Glutamatergic neuron (in vitro differentiated cells): ENCODE data around the gene JUND. TPM values are rescaled to one million over a fixed set of nuclear protein-coding genes. Genes with fewer than 3 reads are reported as not detected.

Source experiments
- DNase-seq: peaks from one replicate; pipeline ENCODE4 v3.0.0; 2022
- H3K27ac Mint-ChIP-seq: one replicate; pipeline ENCODE4 v1.8.0; 2020; ENCODE audit warnings: mild to moderate bottlenecking, mixed read lengths, inconsistent platforms; ENCODE audit not compliant: unreplicated experiment
- H3K27me3 Mint-ChIP-seq: one replicate; pipeline ENCODE4 v1.8.0; 2020; ENCODE audit warnings: mild to moderate bottlenecking, moderate library complexity, mixed read lengths, inconsistent platforms; ENCODE audit not compliant: unreplicated experiment
- H3K36me3 Mint-ChIP-seq: one replicate; pipeline ENCODE4 v1.8.0; 2020; ENCODE audit warnings: mild to moderate bottlenecking, mixed read lengths, inconsistent platforms; ENCODE audit not compliant: unreplicated experiment
- H3K4me1 Mint-ChIP-seq: one replicate; pipeline ENCODE4 v1.8.0; 2020; ENCODE audit warnings: mild to moderate bottlenecking, low read depth, mixed read lengths, inconsistent platforms; ENCODE audit not compliant: unreplicated experiment
- H3K4me3 Mint-ChIP-seq: one replicate; pipeline ENCODE4 v1.8.0; 2020; ENCODE audit warnings: mild to moderate bottlenecking, mixed read lengths, inconsistent platforms; ENCODE audit not compliant: unreplicated experiment
- H3K9me3 Mint-ChIP-seq: one replicate; pipeline ENCODE4 v1.8.0; 2020; ENCODE audit warnings: mild to moderate bottlenecking, moderate library complexity, mixed read lengths, inconsistent platforms; ENCODE audit not compliant: unreplicated experiment
- total RNA-seq: library from RNA; stranded (reverse); fragmentation: NEBNext Ultra II Directional; extraction: Animal tissue kit (Norgen Biotek cat#: 25700); gene quantifications from one replicate; pipeline ENCODE4 v1.2.1, GENCODE V29; 2021; ENCODE audit not compliant: unreplicated experiment
- TF ChIP-seq, protein P1 (sequence below): fragments of 200-600 bp; sonication (generic); IDR thresholded peaks from one replicate; pipeline ENCODE4 v1.5.0; 2021; ENCODE audit not compliant: partially characterized antibody, unreplicated experiment

The JUND gene
- total RNA-seq, 1 donor from 2014 or later: 341 TPM

DNA sequence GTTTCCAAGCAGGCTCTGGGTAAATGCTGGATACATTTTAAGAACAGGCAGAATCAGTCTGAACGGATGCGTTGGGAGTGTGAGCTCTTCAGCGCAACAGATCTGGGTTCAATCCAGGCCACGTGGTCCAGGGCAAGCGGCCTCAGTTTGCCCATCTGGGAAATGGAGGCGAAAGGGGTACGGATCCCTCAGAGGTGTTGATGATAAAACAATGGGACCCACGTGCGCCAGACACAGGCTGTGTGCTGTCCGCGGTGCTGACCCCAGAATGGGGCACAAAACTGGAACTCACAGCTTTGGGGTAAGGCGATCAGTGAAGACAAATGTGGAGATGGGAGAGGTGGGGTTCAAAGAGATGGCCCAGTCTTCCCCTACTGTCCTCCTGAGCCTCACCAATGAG, 42.1 kb downstream of the JUND start:
- H3K9me3 Mint-ChIP-seq: no peaks in the 10 kb centered on the region
- no peak for DNase-seq
- peaks cover 6% of the 10 kb centered on the region for H3K4me1 Mint-ChIP-seq
- H3K36me3 Mint-ChIP-seq: no peaks in the 10 kb centered on the region
- TF ChIP-seq, protein P1, sequence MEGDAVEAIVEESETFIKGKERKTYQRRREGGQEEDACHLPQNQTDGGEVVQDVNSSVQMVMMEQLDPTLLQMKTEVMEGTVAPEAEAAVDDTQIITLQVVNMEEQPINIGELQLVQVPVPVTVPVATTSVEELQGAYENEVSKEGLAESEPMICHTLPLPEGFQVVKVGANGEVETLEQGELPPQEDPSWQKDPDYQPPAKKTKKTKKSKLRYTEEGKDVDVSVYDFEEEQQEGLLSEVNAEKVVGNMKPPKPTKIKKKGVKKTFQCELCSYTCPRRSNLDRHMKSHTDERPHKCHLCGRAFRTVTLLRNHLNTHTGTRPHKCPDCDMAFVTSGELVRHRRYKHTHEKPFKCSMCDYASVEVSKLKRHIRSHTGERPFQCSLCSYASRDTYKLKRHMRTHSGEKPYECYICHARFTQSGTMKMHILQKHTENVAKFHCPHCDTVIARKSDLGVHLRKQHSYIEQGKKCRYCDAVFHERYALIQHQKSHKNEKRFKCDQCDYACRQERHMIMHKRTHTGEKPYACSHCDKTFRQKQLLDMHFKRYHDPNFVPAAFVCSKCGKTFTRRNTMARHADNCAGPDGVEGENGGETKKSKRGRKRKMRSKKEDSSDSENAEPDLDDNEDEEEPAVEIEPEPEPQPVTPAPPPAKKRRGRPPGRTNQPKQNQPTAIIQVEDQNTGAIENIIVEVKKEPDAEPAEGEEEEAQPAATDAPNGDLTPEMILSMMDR: no peak
- H3K27ac Mint-ChIP-seq: no peak overlapping the region
- H3K4me3 Mint-ChIP-seq: no peak overlapping the region
- H3K27me3 Mint-ChIP-seq: peaks cover 6% of the 10 kb centered on the region

DNA sequence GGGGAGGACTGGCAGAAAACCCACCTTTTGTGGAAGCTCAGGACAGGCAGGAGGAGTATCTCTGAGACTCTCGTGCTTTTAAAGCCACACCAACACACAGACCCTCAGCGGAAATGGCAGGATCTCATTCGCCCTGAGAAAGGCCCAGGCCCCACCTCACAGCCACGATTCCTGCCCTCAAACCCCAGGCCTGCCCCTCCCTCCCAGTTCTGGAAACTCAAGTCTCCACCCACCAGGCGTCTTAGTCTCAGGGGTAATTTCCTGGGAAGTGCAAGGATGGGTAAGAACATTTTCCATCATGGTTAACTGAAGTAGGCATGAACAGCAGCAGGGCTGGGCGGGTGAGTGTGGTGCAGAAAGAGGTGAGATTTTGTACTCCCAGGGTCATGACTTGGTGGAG, 47.2 kb downstream of the JUND start:
- peaks cover 3% of the 10 kb centered on the region for H3K9me3 Mint-ChIP-seq
- H3K4me3 Mint-ChIP-seq: peak overlapping the region; percentile 90
- DNase-seq: peak; percentile 48
- H3K27ac Mint-ChIP-seq: no peak overlapping the region
- peaks cover 12% of the 10 kb centered on the region for H3K4me1 Mint-ChIP-seq
- no peaks in the 10 kb centered on the region for H3K36me3 Mint-ChIP-seq
- peaks cover 8% of the 10 kb centered on the region for H3K27me3 Mint-ChIP-seq
- TF ChIP-seq, protein P1: no peak

DNA sequence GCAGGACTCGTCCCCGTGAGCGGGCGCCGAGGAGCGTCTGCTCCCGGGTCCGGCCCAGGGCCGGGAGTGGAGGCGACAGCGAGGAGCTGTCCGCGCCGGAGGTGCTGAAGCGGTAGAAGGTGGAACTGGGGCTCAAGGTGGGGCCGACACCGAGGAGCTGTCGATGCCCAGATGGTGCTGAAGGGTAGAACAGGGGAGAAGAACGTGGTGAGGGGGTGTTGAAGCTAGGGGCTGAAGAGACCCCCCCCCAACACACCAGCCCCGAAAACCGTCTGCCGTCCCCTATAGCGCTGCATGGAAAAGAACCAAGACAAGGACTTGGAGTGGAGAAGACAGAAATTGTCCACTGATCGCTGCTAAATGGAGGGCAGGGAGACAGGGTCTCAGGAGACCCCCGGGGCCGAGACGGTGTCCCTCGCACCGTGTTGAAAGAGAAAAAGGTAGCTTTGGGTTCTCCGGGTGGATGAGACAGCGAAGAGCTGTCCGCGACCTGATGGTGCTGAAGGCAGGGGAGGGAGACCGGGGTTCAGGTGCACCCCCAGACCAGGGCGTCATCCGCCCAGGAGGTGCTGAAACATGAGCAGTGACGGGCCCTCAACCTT, 48.1 kb downstream of the JUND start:
- peaks cover 12% of the 10 kb centered on the region for H3K4me1 Mint-ChIP-seq
- no peaks in the 10 kb centered on the region for H3K36me3 Mint-ChIP-seq
- TF ChIP-seq, protein P1: no peak
- DNase-seq: peak; percentile 55
- H3K27me3 Mint-ChIP-seq: peaks cover 8% of the 10 kb centered on the region
- H3K9me3 Mint-ChIP-seq: peaks cover 3% of the 10 kb centered on the region
- H3K4me3 Mint-ChIP-seq: peak overlapping the region; percentile 90
- peak overlapping the region; percentile 82 for H3K27ac Mint-ChIP-seq

DNA sequence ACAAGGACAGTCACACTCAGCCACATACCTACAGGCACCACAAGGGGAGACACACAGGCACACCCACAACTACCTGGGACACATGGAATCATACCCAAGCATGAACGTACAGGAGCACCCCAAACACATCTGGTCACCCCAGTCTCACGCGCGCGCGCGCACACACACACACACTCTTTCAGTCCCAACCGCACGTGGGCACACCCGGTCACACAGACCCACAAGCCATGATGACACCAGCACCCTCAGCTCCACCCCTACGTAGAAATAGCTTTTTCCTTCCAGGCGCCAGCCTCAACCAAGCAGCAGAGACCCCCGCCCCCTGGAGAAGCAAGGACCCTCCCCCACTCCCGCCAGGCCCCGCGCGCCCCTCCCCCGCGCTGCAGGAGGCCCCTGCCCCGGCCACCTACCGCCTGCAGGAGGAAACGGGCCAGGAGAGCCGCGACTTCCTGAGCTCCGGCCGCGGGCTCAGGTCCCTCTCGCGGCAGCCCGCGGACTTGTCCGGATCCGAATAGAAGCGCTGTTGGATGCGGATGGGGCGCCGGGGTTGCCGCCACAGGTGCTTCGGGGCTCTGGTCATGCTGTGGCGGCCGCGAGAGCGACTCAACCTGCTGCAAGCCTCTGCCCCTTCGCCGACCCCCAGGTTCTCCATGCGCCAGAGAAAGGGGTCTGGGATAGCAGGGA, 48.7 kb downstream of the JUND start:
- peak overlapping the region; percentile 92 for H3K4me3 Mint-ChIP-seq
- peak overlapping the region; percentile 81 for H3K27ac Mint-ChIP-seq
- peaks cover 3% of the 10 kb centered on the region for H3K9me3 Mint-ChIP-seq
- no peaks in the 10 kb centered on the region for H3K36me3 Mint-ChIP-seq
- H3K27me3 Mint-ChIP-seq: peaks cover 8% of the 10 kb centered on the region
- peak; percentile 86 for DNase-seq
- peaks cover 13% of the 10 kb centered on the region for H3K4me1 Mint-ChIP-seq
- TF ChIP-seq, protein P1: peak; percentile 41

DNA sequence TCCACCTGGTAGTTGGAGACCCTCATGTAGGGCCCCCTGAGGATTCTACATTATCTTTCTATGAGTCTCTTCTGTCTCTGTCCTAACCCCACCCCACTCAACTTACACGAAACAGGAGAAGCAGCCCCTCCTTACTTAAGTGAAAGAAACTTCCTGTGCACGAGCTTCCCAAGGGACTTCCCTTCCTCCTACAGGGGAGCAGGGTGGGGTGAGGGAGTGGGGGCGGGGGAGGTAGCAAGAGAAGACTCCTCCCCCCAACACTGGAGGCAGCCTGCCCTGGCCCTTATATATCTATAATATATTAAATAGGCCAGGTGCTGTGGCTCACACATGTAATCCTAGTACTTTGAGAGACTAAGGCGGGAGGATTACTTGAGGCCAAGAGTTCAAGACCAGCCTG, 49.6 kb downstream of the JUND start:
- TF ChIP-seq, protein P1: no peak
- H3K27ac Mint-ChIP-seq: no peak overlapping the region
- H3K4me1 Mint-ChIP-seq: peaks cover 16% of the 10 kb centered on the region
- H3K4me3 Mint-ChIP-seq: peak overlapping the region; percentile 92
- no peak for DNase-seq
- H3K27me3 Mint-ChIP-seq: peaks cover 9% of the 10 kb centered on the region
- H3K36me3 Mint-ChIP-seq: no peaks in the 10 kb centered on the region
- H3K9me3 Mint-ChIP-seq: peaks cover 3% of the 10 kb centered on the region
